Effector memory CD8-positive, alpha-beta T cell (primary cell): ENCODE measurements around the gene RNPEP.
"Not testable (repeated sequence)": the region's sequence is repeated elsewhere in the genome, so short reads cannot be mapped to it uniquely, and the experiment has no call there.

Experiments
- ATAC-seq: fragments of 150-1000 bp; cut with Tn5 transposase; replicated peaks from 2 replicates; pipeline ENCODE4 v1.10.0; 2021; ENCODE audit warnings: mild to moderate bottlenecking, moderate library complexity
- DNase-seq, 3 experiments: peaks; one replicate each; pipeline ENCODE4 v3.0.0; 2021
- H3K27ac Mint-ChIP-seq, 2 donors: one replicate each; pipeline ENCODE4 v1.8.0; 2022; ENCODE audit warnings: mild to moderate bottlenecking in 2 of 2, mixed read lengths in 2 of 2, moderate library complexity in 2 of 2
- H3K27me3 Mint-ChIP-seq, 2 donors: one replicate each; pipeline ENCODE4 v1.8.0; 2022; ENCODE audit warnings: mixed read lengths in 2 of 2
- H3K36me3 Mint-ChIP-seq: one replicate; pipeline ENCODE4 v1.8.0; 2022; ENCODE audit warnings: mild to moderate bottlenecking, moderate library complexity, mixed read lengths; ENCODE audit not compliant: insufficient read depth
- H3K4me1 Mint-ChIP-seq, 2 donors: one replicate each; pipeline ENCODE4 v1.8.0; 2022; ENCODE audit warnings: low read depth in 2 of 2, mixed read lengths in 2 of 2
- H3K4me3 Mint-ChIP-seq, 2 donors: one replicate each; pipeline ENCODE4 v1.8.0; 2022; ENCODE audit warnings: mild to moderate bottlenecking in 2 of 2, mixed read lengths in 2 of 2, moderate library complexity in 2 of 2
- H3K9me3 Mint-ChIP-seq, 2 donors: one replicate each; pipeline ENCODE4 v1.8.0; 2022; ENCODE audit warnings: mixed read lengths in 2 of 2
- total RNA-seq, 9 experiments: gene quantifications; one replicate each; lab custom pipeline; 2026; lab: John Stamatoyannopoulos, UW

RNPEP gene, protein sequence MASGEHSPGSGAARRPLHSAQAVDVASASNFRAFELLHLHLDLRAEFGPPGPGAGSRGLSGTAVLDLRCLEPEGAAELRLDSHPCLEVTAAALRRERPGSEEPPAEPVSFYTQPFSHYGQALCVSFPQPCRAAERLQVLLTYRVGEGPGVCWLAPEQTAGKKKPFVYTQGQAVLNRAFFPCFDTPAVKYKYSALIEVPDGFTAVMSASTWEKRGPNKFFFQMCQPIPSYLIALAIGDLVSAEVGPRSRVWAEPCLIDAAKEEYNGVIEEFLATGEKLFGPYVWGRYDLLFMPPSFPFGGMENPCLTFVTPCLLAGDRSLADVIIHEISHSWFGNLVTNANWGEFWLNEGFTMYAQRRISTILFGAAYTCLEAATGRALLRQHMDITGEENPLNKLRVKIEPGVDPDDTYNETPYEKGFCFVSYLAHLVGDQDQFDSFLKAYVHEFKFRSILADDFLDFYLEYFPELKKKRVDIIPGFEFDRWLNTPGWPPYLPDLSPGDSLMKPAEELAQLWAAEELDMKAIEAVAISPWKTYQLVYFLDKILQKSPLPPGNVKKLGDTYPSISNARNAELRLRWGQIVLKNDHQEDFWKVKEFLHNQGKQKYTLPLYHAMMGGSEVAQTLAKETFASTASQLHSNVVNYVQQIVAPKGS
- total RNA-seq = 15.6 to 38.0 (median 26.2) reads per million in 9 experiments

DNA sequence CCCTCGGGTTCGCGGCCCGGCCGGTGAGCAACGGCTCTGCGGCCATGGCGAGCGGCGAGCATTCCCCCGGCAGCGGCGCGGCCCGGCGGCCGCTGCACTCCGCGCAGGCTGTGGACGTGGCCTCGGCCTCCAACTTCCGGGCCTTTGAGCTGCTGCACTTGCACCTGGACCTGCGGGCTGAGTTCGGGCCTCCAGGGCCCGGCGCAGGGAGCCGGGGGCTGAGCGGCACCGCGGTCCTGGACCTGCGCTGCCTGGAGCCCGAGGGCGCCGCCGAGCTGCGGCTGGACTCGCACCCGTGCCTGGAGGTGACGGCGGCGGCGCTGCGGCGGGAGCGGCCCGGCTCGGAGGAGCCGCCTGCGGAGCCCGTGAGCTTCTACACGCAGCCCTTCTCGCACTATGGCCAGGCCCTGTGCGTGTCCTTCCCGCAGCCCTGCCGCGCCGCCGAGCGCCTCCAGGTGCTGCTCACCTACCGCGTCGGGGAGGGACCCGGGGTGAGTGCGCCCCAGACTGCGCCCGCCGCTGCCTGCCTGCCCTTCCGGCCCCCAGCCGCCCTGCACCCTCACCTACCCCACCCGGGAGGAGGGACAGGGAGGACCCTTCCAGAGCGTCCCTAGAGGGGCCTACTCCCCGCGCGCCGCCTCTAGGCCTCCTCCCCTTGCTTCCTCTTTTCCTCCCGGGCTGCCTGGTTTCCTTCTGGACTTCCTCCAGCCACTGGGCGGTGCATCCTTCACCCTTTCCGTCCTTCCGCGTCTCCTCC, at the start of gene RNPEP:
TSS of gene RNPEP (plus strand) at position 26 of the 757 bp plus-strand sequence. CDS start at position 45, 19 bp downstream.
- peak within 1 kb of the TSS; percentile 89 to 96 for H3K27ac Mint-ChIP-seq
- no peaks in the 10 kb centered on the region for H3K27me3 Mint-ChIP-seq
- H3K9me3 Mint-ChIP-seq = no peaks in the 10 kb centered on the region
- peak; percentile 83 for ATAC-seq
- peaks cover 20 to 30% of the 10 kb centered on the region in 2 donors for H3K4me1 Mint-ChIP-seq
- DNase-seq = peak; percentile 37 to 52 (median 48)
- peak within 1 kb of the TSS; percentile 97 to 98 for H3K4me3 Mint-ChIP-seq
- H3K36me3 Mint-ChIP-seq = peaks cover 3% of the 10 kb centered on the region

DNA sequence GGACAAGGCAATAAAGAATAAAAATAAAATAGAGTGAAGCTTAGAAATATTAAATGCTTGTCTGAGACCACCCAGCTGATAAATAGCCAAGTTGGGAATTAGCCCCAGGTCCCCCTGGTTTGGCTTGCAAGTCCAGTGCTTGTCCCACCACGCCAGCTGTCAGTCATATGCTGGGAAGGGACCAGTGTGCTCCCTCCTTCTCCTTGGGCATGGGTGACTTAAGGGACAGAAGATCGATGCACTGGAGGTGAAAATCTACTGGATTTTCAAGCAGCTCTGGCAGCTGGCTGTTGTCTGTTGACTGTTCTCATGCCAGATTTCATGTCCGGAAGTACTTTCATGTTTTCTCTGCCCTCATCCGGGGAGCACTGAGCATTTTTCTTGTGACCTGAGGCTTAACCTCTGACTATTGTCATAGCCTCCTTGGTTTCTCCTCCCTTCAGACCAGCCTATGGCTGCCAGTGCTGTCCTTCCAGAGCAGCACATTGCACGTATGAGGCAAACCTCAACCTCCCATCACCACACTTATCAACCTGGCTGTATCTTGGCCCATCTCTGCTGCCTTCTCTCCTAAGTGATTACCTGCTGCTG, 48.5 kb upstream of the RNPEP start:
- ATAC-seq = no peak

DNA sequence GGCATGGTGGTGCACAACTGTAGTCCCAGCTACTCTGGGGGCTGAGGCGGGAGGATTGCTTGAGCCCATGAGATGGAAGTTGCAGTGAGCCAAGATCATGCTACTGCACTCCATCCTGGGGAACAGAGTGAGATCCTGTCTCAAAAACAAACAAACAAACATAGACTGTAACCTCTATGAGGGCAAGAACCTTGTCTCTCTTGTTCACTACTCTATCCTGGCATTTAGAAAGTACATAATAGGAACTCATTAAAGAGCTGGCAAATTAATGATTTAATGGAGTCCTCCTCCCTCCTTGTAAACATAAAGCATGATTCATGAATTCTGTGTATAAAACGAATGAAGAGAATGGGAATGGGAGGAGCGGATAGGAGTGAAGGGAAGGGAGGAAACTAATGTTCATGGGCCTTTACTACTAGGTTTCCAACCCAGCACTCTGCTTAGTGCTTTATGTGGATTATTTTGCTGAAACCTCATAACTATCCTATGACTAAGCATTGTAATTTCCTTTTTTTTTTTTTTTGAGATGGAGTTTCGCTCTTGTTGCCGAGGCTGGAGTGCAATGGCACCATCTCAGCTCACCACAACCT, 44.7 kb upstream of the RNPEP start:
- Mint-ChIP-seq H3K4me3 (no peak overlapping the region), H3K27me3 (peaks cover 21 to 41% of the 10 kb centered on the region in 2 donors), H3K4me1 (peaks cover 0 to 1% of the 10 kb centered on the region in 2 donors), H3K9me3 (no peaks in the 10 kb centered on the region), H3K27ac (no peak overlapping the region), H3K36me3 (no peaks in the 10 kb centered on the region)
- DNase-seq = no peak
- ATAC-seq = no peak

More for the DNA sequence above, 48.5 kb upstream of the RNPEP start:
- DNase-seq = no peak
- Mint-ChIP-seq H3K4me1 (peaks cover 0 to 1% of the 10 kb centered on the region in 2 donors), H3K36me3 (no peaks in the 10 kb centered on the region), H3K27me3 (peaks cover 11 to 17% of the 10 kb centered on the region in 2 donors), H3K9me3 (no peaks in the 10 kb centered on the region), H3K4me3 (no peak overlapping the region), H3K27ac (no peak overlapping the region)

DNA sequence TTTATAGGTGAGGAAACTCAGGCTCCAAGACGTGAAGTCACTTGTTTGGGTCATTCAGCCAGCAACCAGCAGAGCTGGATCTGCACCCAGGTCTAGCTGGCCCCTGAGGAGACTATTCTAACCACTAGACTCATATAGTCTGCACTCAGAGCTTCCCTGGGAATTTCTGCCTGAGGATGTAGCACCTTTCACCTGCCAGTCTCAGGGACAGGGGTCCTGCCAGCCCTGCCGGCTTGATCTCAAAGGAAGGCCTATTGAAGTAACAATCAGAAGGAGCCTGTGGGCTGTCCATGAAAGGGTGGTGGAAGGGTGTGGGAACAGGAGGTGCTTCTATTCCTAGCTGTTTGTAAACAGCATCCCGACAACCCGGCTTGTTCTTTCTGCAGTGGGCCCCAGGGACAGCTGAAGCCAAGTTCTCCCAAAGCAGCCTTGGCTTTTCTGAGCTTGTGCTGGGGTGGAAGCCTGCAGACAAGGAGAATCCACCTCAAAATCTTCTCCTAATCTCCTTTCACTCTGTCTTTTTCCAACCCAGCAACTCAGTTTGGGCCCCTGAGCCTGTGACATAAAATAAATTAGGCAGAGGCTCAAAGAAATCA, 43.9 kb upstream of the RNPEP start:
- H3K4me3 Mint-ChIP-seq = no peak overlapping the region
- ATAC-seq (no peak), DNase-seq (no peak)
- H3K9me3 Mint-ChIP-seq = no peaks in the 10 kb centered on the region
- no peaks in the 10 kb centered on the region for H3K36me3 Mint-ChIP-seq
- peaks cover 0 to 1% of the 10 kb centered on the region in 2 donors for H3K4me1 Mint-ChIP-seq
- H3K27me3 Mint-ChIP-seq = peaks cover 29 to 48% of the 10 kb centered on the region in 2 donors
- no peak overlapping the region for H3K27ac Mint-ChIP-seq

DNA sequence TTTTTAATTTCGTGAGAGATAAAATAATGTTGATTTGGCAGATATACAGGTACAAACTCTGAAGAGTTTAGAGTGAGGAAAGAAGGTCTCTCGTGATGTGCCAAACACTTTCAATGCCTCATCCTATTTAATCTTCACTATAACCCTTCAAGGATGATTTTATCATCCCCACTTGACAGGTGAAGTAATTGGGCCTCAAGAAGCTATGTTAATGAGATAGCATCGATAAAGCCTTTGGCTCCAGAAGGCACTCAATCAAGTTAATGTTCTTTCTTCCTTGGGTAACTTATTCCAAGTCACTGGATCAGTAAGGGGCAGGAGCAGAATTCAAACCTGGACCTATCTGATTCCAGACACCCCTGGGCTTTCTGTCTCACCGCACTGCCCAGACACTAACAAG, 43.3 kb upstream of the RNPEP start:
- Mint-ChIP-seq H3K36me3 (no peaks in the 10 kb centered on the region), H3K27ac (no peak overlapping the region), H3K27me3 (peaks cover 35 to 52% of the 10 kb centered on the region in 2 donors), H3K9me3 (no peaks in the 10 kb centered on the region), H3K4me3 (no peak overlapping the region), H3K4me1 (peaks cover 0 to 1% of the 10 kb centered on the region in 2 donors)
- ATAC-seq (no peak), DNase-seq (no peak)

DNA sequence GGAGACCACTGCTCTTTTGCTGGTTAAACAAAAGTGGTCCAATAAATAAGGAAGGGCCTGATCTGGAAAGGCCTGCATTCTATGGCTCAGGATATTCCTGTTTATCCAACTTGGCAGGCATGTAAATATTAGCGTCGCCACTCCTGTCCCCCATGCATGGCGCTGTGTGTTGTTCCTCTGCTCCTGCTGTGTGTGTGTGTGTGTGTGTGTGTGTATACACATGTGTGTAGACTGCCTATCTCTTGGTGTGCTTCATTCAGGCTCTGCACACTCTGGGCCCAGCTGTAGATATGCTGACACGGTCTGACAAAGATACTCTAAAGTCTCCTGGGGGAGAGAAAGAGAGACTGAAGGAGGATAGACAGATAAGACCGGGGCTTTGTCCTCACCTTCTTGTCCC, 42.9 kb upstream of the RNPEP start:
- ATAC-seq = no peak
- Mint-ChIP-seq H3K4me3 (no peak overlapping the region), H3K27me3 (peaks cover 39 to 52% of the 10 kb centered on the region in 2 donors), H3K4me1 (no peaks in the 10 kb centered on the region), H3K27ac (no peak overlapping the region), H3K9me3 (no peaks in the 10 kb centered on the region), H3K36me3 (no peaks in the 10 kb centered on the region)
- no peak for DNase-seq

DNA sequence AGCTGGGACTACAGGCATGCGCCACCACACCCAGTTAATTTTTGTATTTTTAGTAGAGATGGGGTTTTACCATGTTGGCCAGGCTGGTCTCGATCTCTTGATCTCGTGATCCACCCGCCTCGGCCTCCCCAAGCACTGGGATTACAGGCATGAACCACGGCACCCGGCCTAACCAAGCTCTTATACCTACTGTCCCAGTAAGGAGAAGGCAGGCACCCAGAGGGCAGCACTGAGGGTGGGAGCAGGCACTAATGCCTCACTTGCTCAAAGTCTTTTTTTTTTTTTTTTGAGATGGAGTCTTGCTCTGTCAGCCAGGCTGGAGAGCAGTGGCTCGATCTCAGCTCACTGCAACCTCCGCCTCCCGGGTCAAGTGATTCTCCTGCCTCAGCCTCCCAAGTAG, 42.1 kb upstream of the RNPEP start:
- not testable (repeated sequence) for H3K4me1 Mint-ChIP-seq, ATAC-seq, DNase-seq, H3K36me3 Mint-ChIP-seq, H3K27ac Mint-ChIP-seq, H3K4me3 Mint-ChIP-seq, H3K9me3 Mint-ChIP-seq
- H3K27me3 Mint-ChIP-seq = peaks cover 42 to 59% of the 10 kb centered on the region in 2 donors

DNA sequence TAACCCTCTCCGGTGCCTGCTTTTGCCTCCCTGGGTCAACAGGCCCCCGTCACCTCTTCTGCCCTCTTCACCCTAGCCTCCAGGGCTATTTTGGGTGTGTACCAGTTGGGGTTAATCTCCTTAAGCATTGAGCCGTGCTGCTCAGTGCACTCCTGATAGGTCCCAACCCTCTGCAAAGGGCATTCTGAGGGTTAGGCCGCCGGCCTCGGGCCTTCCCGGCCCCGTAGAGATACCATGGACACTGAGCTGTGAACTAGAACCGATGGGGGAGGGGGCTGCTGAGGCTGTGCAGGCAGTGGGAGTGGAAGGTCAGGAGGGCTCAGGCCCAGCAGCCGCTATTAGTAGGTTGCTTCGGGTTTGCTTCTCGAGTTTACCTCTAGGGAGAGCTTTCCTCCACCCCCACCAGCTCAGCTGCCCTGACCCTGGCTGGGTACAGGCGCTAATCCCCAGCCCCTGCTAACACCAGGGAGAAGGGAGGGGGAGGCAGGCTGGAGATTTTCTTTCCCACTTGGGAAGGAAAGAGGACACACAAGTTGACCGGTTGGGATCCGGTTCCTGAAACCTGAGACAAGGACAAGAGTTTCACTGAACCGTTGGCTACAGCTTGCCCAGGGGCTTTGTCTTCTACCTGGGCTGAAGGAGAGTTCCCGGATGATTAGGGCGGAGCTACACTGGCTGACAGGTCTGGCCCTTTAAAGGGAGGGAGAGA, 40.9 kb upstream of the RNPEP start:
- H3K27ac Mint-ChIP-seq = no peak overlapping the region
- DNase-seq (no peak), ATAC-seq (no peak)
- no peak overlapping the region for H3K4me3 Mint-ChIP-seq
- peaks cover 3% of the 10 kb centered on the region for H3K36me3 Mint-ChIP-seq
- H3K4me1 Mint-ChIP-seq = peaks cover 4 to 8% of the 10 kb centered on the region in 2 donors
- no peaks in the 10 kb centered on the region for H3K9me3 Mint-ChIP-seq
- H3K27me3 Mint-ChIP-seq = peaks cover 48 to 64% of the 10 kb centered on the region in 2 donors

DNA sequence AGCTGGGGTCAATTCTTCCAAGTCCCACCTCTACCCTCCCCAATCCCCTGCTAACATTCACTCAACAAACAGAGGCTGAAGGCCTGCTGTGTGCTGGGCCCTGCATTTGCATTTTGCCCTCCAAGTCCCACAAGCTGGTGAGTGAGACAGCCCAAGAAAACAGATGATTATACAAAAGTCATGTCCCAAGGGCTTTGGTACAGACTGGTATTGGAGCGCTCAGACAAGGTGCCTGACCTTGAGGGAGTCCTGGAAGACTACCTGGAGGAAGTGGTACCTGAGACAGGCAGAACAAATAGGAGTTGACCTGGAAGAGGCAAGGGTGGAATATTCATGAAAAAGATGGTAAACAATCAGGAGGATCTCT, 40.3 kb upstream of the RNPEP start:
- no peak overlapping the region for H3K27ac Mint-ChIP-seq

DNA sequence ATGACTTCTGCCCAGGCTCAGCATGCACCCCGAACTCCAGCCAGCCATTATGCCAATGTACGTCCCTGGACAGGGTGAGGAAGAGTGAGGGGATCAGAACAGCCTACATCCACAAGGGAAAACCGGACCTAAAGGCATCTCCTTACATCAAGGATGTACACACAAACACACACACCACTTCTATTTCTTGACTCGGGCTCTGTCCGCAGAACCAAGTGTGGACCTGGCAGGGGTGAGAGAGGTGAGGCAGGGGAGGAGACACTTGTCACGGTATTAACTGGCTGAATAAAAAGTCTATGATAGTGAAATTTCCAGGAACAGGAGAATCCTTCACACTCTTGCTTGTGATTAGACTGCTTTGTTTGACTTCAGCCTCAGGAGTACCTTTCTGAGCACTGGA, 38.4 kb upstream of the RNPEP start:
- H3K9me3 Mint-ChIP-seq = no peaks in the 10 kb centered on the region
- H3K27me3 Mint-ChIP-seq = peaks cover 64 to 76% of the 10 kb centered on the region in 2 donors
- DNase-seq (no peak), ATAC-seq (no peak)
- no peak overlapping the region for H3K27ac Mint-ChIP-seq
- H3K4me3 Mint-ChIP-seq = no peak overlapping the region
- peaks cover 4 to 9% of the 10 kb centered on the region in 2 donors for H3K4me1 Mint-ChIP-seq
- peaks cover 6% of the 10 kb centered on the region for H3K36me3 Mint-ChIP-seq

More for the DNA sequence above, 40.3 kb upstream of the RNPEP start:
- DNase-seq (no peak), ATAC-seq (no peak)
- H3K36me3 Mint-ChIP-seq = peaks cover 6% of the 10 kb centered on the region
- no peaks in the 10 kb centered on the region for H3K9me3 Mint-ChIP-seq
- H3K27me3 Mint-ChIP-seq = peaks cover 53 to 67% of the 10 kb centered on the region in 2 donors
- no peak overlapping the region for H3K4me3 Mint-ChIP-seq
- H3K4me1 Mint-ChIP-seq = peaks cover 4 to 9% of the 10 kb centered on the region in 2 donors

DNA sequence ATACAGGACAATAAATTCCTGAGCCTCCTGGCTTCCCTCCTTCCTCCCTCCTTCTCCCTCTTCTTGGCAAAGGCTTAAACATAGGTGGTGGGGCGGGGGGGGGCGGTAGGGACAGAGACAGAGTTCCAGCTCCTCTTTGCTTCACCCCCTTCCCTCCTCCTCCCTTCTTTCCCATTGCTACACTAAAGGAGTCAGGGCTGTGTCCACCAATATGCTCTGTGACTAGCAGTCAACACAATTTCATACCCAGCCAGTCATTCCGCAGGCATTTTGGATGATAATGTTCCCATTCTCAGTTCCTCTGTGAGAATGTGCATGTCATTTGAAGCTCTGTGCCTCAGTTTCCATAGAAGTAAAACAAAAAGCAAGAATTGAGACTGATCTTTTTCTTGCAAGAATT, 37.8 kb upstream of the RNPEP start:
- ATAC-seq = no peak
- Mint-ChIP-seq H3K27me3 (peaks cover 64 to 71% of the 10 kb centered on the region in 2 donors), H3K27ac (no peak overlapping the region), H3K36me3 (peaks cover 6% of the 10 kb centered on the region), H3K9me3 (no peaks in the 10 kb centered on the region), H3K4me1 (peaks cover 4 to 9% of the 10 kb centered on the region in 2 donors), H3K4me3 (no peak overlapping the region)
- DNase-seq = no peak

DNA sequence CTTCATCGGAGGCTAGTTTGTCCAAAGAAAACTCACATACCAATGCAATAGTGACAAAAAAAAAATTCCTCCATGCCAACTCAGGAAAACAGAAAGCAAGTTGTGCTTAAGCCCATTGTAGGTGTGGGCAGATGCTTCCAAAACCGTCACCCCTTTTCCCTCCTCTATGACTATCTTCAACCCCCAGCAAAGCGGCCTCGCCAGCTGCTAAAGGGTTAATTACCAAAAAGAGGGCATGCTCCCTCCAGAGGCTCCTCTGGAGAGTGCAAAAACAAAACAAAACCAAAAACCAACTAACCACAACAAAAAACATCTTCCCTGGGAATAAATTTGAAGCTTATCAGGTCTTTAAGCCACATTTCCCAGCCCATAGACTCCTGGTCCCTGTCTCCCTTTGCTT, 37.3 kb upstream of the RNPEP start:
- no peak for ATAC-seq

More for the DNA sequence above, 37.3 kb upstream of the RNPEP start:
- Mint-ChIP-seq H3K27me3 (peaks cover 64 to 66% of the 10 kb centered on the region in 2 donors), H3K4me1 (peaks cover 4 to 9% of the 10 kb centered on the region in 2 donors), H3K9me3 (no peaks in the 10 kb centered on the region), H3K4me3 (no peak overlapping the region), H3K27ac (no peak overlapping the region), H3K36me3 (peaks cover 6% of the 10 kb centered on the region)
- no peak for DNase-seq
